Uterus (tissue), 2 donors: ENCODE measurements around the gene SORCS3.

Experiments
- POLR2A ChIP-seq, 2 donors: fragments of 450-650 bp; IDR thresholded peaks; one replicate each; pipeline ENCODE4 v1.6.1; 2016; ENCODE audit warnings: antibody characterized with exemption in 2 of 2, mild to moderate bottlenecking in 1 of 2, moderate library complexity in 1 of 2
- TF ChIP-seq, protein P1 (sequence below), 4 experiments: fragments of 200-600 bp in 2 of 4; fragments of 450-650 bp in 2 of 4; sonication (generic) in 2 of 4; IDR thresholded peaks; one replicate each; pipeline ENCODE4 v1.5.1; 2016 to 2019; ENCODE audit warnings: antibody characterized with exemption in 4 of 4, mild to moderate bottlenecking in 2 of 4, moderate library complexity in 1 of 4

DNA sequence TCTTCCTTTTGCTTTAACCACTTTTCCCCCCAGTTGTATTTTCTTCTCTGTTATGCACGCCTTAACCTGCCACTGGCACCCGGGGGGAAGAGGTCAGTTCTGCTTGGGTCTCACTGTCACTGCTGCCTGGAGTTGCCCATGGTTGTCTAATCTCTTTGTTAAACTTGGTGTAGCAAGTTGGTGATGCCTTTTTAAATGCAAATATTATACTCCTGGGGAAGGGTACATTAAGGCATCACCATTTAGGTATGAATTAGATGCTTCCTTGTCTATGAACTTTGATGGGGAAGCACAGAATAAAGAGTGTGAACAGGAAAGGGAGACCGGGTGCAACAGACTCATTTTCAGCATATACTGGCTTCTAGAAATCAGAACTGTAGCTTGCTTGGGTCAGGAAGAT, 9.1 kb upstream of the SORCS3 start:
- no peak for TF ChIP-seq POLR2A (IDR thresholded peaks at IDR 0.05)
- TF ChIP-seq, protein P1, sequence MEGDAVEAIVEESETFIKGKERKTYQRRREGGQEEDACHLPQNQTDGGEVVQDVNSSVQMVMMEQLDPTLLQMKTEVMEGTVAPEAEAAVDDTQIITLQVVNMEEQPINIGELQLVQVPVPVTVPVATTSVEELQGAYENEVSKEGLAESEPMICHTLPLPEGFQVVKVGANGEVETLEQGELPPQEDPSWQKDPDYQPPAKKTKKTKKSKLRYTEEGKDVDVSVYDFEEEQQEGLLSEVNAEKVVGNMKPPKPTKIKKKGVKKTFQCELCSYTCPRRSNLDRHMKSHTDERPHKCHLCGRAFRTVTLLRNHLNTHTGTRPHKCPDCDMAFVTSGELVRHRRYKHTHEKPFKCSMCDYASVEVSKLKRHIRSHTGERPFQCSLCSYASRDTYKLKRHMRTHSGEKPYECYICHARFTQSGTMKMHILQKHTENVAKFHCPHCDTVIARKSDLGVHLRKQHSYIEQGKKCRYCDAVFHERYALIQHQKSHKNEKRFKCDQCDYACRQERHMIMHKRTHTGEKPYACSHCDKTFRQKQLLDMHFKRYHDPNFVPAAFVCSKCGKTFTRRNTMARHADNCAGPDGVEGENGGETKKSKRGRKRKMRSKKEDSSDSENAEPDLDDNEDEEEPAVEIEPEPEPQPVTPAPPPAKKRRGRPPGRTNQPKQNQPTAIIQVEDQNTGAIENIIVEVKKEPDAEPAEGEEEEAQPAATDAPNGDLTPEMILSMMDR (IDR thresholded peaks at IDR 0.05) = no peak
